Loucy (cell line): ENCODE data around the gene AP2A1.

ENCODE experiments used
- CTCF ChIP-seq: fragments of 200-600 bp; sonication (generic); conservative IDR thresholded peaks from 2 replicates; pipeline ENCODE4 v1.5.1; 2014; ENCODE audit warnings: mild to moderate bottlenecking, antibody characterized with exemption, low read length
- EZH2phosphoT487 ChIP-seq: fragments of 200-600 bp; IDR thresholded peaks from 2 replicates; pipeline ENCODE4 v1.6.1; 2018; ENCODE audit warnings: antibody characterized with exemption, mild to moderate bottlenecking, moderate library complexity, borderline replicate concordance

GRCh38 chr19:49761249-49761624, 5.6 kb upstream of the AP2A1 start:
- no peak for TF ChIP-seq EZH2phosphoT487
- no peak for TF ChIP-seq CTCF
